Measurements from ENCODE around the gene CSKMT.
A peak's percentile ranks its signal among the peaks of the same experiment; 100 is the strongest.

The CSKMT gene

GRCh38 chr11:62706850-62707247, 41.7 kb downstream of the CSKMT start:
- Histone ChIP-seq H3K36me3 (ENCODE audit: control insufficient read depth in 1 of 2, insufficient read depth in 2 of 2, low read length in 2 of 2) (peaks cover 10 to 19% of the 10 kb centered on the region in 2 donors), H3K4me1 (ENCODE audit: control insufficient read depth in 1 of 2, insufficient read depth in 2 of 2, low read length in 2 of 2) (peaks cover 33 to 42% of the 10 kb centered on the region in 2 donors), H3K27me3 (ENCODE audit: control insufficient read depth in 1 of 2, insufficient read depth in 2 of 2, low read length in 2 of 2) (no peaks in the 10 kb centered on the region), H3K27ac (ENCODE audit: low read depth, low read length) (peak overlapping the region; percentile 47), H3K9ac (ENCODE audit: low read depth in 1 of 2, low read length in 2 of 2) (peak overlapping the region; percentile 75 to 76), H3K9me3 (ENCODE audit: control insufficient read depth in 1 of 2, low read length in 2 of 2) (no peaks in the 10 kb centered on the region), H3K4me3 (ENCODE audit: low read depth in 1 of 2, low read length in 2 of 2) (peak overlapping the region; percentile 67 to 71)

GRCh38 chr11:62707277-62707861, 42.3 kb downstream of the CSKMT start, which contains the start of the genes BSCL2 and GNG3:
Gene BSCL2 (minus strand): TSS chr11:62707424. CDS start chr11:62707195, 229 bp downstream.
Gene GNG3 (plus strand): TSS chr11:62707676. CDS start chr11:62708296, 620 bp downstream.
- Histone ChIP-seq H3K36me3 (ENCODE audit: control insufficient read depth in 1 of 2, insufficient read depth in 2 of 2, low read length in 2 of 2) (peaks cover 12 to 19% of the 10 kb centered on the region in 2 donors), H3K9ac (ENCODE audit: low read depth in 1 of 2, low read length in 2 of 2) (peak within 1 kb of the TSS; percentile 78 to 90), H3K4me3 (ENCODE audit: low read depth in 1 of 2, low read length in 2 of 2) (peak within 1 kb of the TSS; percentile 79 to 89), H3K27ac (ENCODE audit: low read depth, low read length) (peak within 1 kb of the TSS; percentile 47), H3K4me1 (ENCODE audit: control insufficient read depth in 1 of 2, insufficient read depth in 2 of 2, low read length in 2 of 2) (peaks cover 33 to 45% of the 10 kb centered on the region in 2 donors), H3K27me3 (ENCODE audit: control insufficient read depth in 1 of 2, insufficient read depth in 2 of 2, low read length in 2 of 2) (no peaks in the 10 kb centered on the region), H3K9me3 (ENCODE audit: control insufficient read depth in 1 of 2, low read length in 2 of 2) (no peaks in the 10 kb centered on the region)

- peaks cover 17 to 20% of the 10 kb centered on the region in 2 donors for H3K36me3 ChIP-seq (ENCODE audit: control insufficient read depth in 1 of 2, insufficient read depth in 2 of 2, low read length in 2 of 2)
- H3K9ac ChIP-seq (ENCODE audit: low read depth in 1 of 2, low read length in 2 of 2) = peak overlapping the region; percentile 78 to 90
- H3K4me3 ChIP-seq (ENCODE audit: low read depth in 1 of 2, low read length in 2 of 2) = peak overlapping the region; percentile 79 to 89
- peaks cover 42 to 55% of the 10 kb centered on the region in 2 donors for H3K4me1 ChIP-seq (ENCODE audit: control insufficient read depth in 1 of 2, insufficient read depth in 2 of 2, low read length in 2 of 2)
- H3K27ac ChIP-seq (ENCODE audit: low read depth, low read length) = no peak overlapping the region
- no peaks in the 10 kb centered on the region for H3K9me3 ChIP-seq (ENCODE audit: control insufficient read depth in 1 of 2, low read length in 2 of 2)
- no peaks in the 10 kb centered on the region for H3K27me3 ChIP-seq (ENCODE audit: control insufficient read depth in 1 of 2, insufficient read depth in 2 of 2, low read length in 2 of 2)
Measured at GRCh38 chr11:62708392-62708791, 43.3 kb downstream of the CSKMT start.

- peaks cover 46 to 59% of the 10 kb centered on the region in 2 donors for H3K4me1 ChIP-seq (ENCODE audit: control insufficient read depth in 1 of 2, insufficient read depth in 2 of 2, low read length in 2 of 2)
- peak overlapping the region; percentile 78 to 90 for H3K9ac ChIP-seq (ENCODE audit: low read depth in 1 of 2, low read length in 2 of 2)
- H3K27me3 ChIP-seq (ENCODE audit: control insufficient read depth in 1 of 2, insufficient read depth in 2 of 2, low read length in 2 of 2) = no peaks in the 10 kb centered on the region
- H3K36me3 ChIP-seq (ENCODE audit: control insufficient read depth in 1 of 2, insufficient read depth in 2 of 2, low read length in 2 of 2) = peaks cover 17 to 20% of the 10 kb centered on the region in 2 donors
- no peaks in the 10 kb centered on the region for H3K9me3 ChIP-seq (ENCODE audit: control insufficient read depth in 1 of 2, low read length in 2 of 2)
- H3K27ac ChIP-seq (ENCODE audit: low read depth, low read length) = peak overlapping the region; percentile 84
- H3K4me3 ChIP-seq (ENCODE audit: low read depth in 1 of 2, low read length in 2 of 2) = peak overlapping the region; percentile 79 to 89
Measured at GRCh38 chr11:62708793-62709192, 43.7 kb downstream of the CSKMT start.

GRCh38 chr11:62709247-62710000, 44.3 kb downstream of the CSKMT start:
- H3K27ac ChIP-seq (ENCODE audit: low read depth, low read length) = peak overlapping the region; percentile 94
- peaks cover 21 to 24% of the 10 kb centered on the region in 2 donors for H3K36me3 ChIP-seq (ENCODE audit: control insufficient read depth in 1 of 2, insufficient read depth in 2 of 2, low read length in 2 of 2)
- no peaks in the 10 kb centered on the region for H3K9me3 ChIP-seq (ENCODE audit: control insufficient read depth in 1 of 2, low read length in 2 of 2)
- H3K4me3 ChIP-seq (ENCODE audit: low read depth in 1 of 2, low read length in 2 of 2) = peak overlapping the region; percentile 79 to 89
- H3K9ac ChIP-seq (ENCODE audit: low read depth in 1 of 2, low read length in 2 of 2) = peak overlapping the region; percentile 78 to 90
- H3K4me1 ChIP-seq (ENCODE audit: control insufficient read depth in 1 of 2, insufficient read depth in 2 of 2, low read length in 2 of 2) = peaks cover 51 to 64% of the 10 kb centered on the region in 2 donors
- no peaks in the 10 kb centered on the region for H3K27me3 ChIP-seq (ENCODE audit: control insufficient read depth in 1 of 2, insufficient read depth in 2 of 2, low read length in 2 of 2)

- Histone ChIP-seq H3K36me3 (ENCODE audit: control insufficient read depth in 1 of 2, insufficient read depth in 2 of 2, low read length in 2 of 2) (peaks cover 26 to 29% of the 10 kb centered on the region in 2 donors), H3K4me1 (ENCODE audit: control insufficient read depth in 1 of 2, insufficient read depth in 2 of 2, low read length in 2 of 2) (peaks cover 54 to 64% of the 10 kb centered on the region in 2 donors), H3K27ac (ENCODE audit: low read depth, low read length) (peak overlapping the region; percentile 94), H3K4me3 (ENCODE audit: low read depth in 1 of 2, low read length in 2 of 2) (peak overlapping the region; percentile 79 to 89), H3K9ac (ENCODE audit: low read depth in 1 of 2, low read length in 2 of 2) (peak overlapping the region; percentile 78 to 90), H3K27me3 (ENCODE audit: control insufficient read depth in 1 of 2, insufficient read depth in 2 of 2, low read length in 2 of 2) (no peaks in the 10 kb centered on the region), H3K9me3 (ENCODE audit: control insufficient read depth in 1 of 2, low read length in 2 of 2) (no peaks in the 10 kb centered on the region)
Measured at GRCh38 chr11:62710001-62710345, 44.9 kb downstream of the CSKMT start.

- Histone ChIP-seq H3K27ac (ENCODE audit: low read depth, low read length) (no peak overlapping the region), H3K9ac (ENCODE audit: low read depth in 1 of 2, low read length in 2 of 2) (peak overlapping the region in 1 of 2 donors; percentile 20), H3K4me1 (ENCODE audit: control insufficient read depth in 1 of 2, insufficient read depth in 2 of 2, low read length in 2 of 2) (peaks cover 42 to 59% of the 10 kb centered on the region in 2 donors), H3K36me3 (ENCODE audit: control insufficient read depth in 1 of 2, insufficient read depth in 2 of 2, low read length in 2 of 2) (peaks cover 49 to 52% of the 10 kb centered on the region in 2 donors), H3K4me3 (ENCODE audit: low read depth in 1 of 2, low read length in 2 of 2) (no peak overlapping the region), H3K27me3 (ENCODE audit: control insufficient read depth in 1 of 2, insufficient read depth in 2 of 2, low read length in 2 of 2) (no peaks in the 10 kb centered on the region), H3K9me3 (ENCODE audit: control insufficient read depth in 1 of 2, low read length in 2 of 2) (no peaks in the 10 kb centered on the region)
Measured at GRCh38 chr11:62712276-62712812, 47.2 kb downstream of the CSKMT start.

- H3K27me3 ChIP-seq (ENCODE audit: control insufficient read depth in 1 of 2, insufficient read depth in 2 of 2, low read length in 2 of 2) = no peaks in the 10 kb centered on the region
- peak overlapping the region in 1 of 2 donors; percentile 20 for H3K4me3 ChIP-seq (ENCODE audit: low read depth in 1 of 2, low read length in 2 of 2)
- H3K4me1 ChIP-seq (ENCODE audit: control insufficient read depth in 1 of 2, insufficient read depth in 2 of 2, low read length in 2 of 2) = peaks cover 42 to 59% of the 10 kb centered on the region in 2 donors
- peak overlapping the region in 1 of 2 donors; percentile 20 for H3K9ac ChIP-seq (ENCODE audit: low read depth in 1 of 2, low read length in 2 of 2)
- H3K27ac ChIP-seq (ENCODE audit: low read depth, low read length) = no peak overlapping the region
- no peaks in the 10 kb centered on the region for H3K9me3 ChIP-seq (ENCODE audit: control insufficient read depth in 1 of 2, low read length in 2 of 2)
- peaks cover 50 to 57% of the 10 kb centered on the region in 2 donors for H3K36me3 ChIP-seq (ENCODE audit: control insufficient read depth in 1 of 2, insufficient read depth in 2 of 2, low read length in 2 of 2)
Measured at GRCh38 chr11:62712861-62713260, 47.7 kb downstream of the CSKMT start.

- Histone ChIP-seq H3K9ac (ENCODE audit: low read depth in 1 of 2, low read length in 2 of 2) (peak overlapping the region; percentile 20 to 26), H3K9me3 (ENCODE audit: control insufficient read depth in 1 of 2, low read length in 2 of 2) (no peaks in the 10 kb centered on the region), H3K27me3 (ENCODE audit: control insufficient read depth in 1 of 2, insufficient read depth in 2 of 2, low read length in 2 of 2) (no peaks in the 10 kb centered on the region), H3K27ac (ENCODE audit: low read depth, low read length) (peak overlapping the region; percentile 58), H3K4me1 (ENCODE audit: control insufficient read depth in 1 of 2, insufficient read depth in 2 of 2, low read length in 2 of 2) (peaks cover 41 to 54% of the 10 kb centered on the region in 2 donors), H3K36me3 (ENCODE audit: control insufficient read depth in 1 of 2, insufficient read depth in 2 of 2, low read length in 2 of 2) (peaks cover 52 to 62% of the 10 kb centered on the region in 2 donors), H3K4me3 (ENCODE audit: low read depth in 1 of 2, low read length in 2 of 2) (peak overlapping the region in 1 of 2 donors; percentile 20)
Measured at GRCh38 chr11:62713343-62713742, 48.2 kb downstream of the CSKMT start.

All from duodenal mucosa (tissue), 2 donors.